ENCODE measurements around the gene PRRT4.

Gene PRRT4

DNA sequence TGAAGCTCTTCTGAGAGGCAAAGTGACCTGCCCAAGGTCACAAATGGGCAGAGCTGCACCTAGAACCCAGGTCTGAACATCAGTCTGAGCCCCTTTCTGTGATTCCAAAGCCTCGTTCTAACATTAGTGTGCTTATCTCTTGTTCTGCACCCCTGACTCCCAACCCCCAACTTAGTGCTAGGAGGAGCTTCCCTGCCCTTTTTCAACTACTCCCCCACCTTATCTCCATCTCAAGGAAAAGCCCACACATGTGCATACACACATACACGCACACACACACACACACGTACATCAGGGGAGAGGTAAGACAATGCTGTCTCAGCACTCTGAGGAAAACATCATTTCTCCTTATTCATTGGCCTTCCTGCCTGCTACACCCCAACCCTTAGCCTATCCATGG is 8.3 kb downstream of the PRRT4 start:
- no peak overlapping the region for H2AFZ ChIP-seq (ENCODE audit: low read length)
- H3K79me2 ChIP-seq (ENCODE audit: insufficient read depth, low read length), result no peaks in the 10 kb centered on the region
- no peaks in the 10 kb centered on the region for H3K9me3 ChIP-seq (ENCODE audit: low read length)
- no peak overlapping the region for H3K27ac ChIP-seq (ENCODE audit: low read depth, low read length, poor library complexity, severe bottlenecking)
- no peaks in the 10 kb centered on the region for H3F3A ChIP-seq (ENCODE audit: insufficient read depth, low read length)
- H3K36me3 ChIP-seq (ENCODE audit: insufficient read depth, low read length), result no peaks in the 10 kb centered on the region
- TF ChIP-seq CTCF (IDR thresholded peaks at IDR 0.05; ENCODE audit: low read length) (no peak), EZH2 (IDR thresholded peaks at IDR 0.05; ENCODE audit: borderline replicate concordance, low read length) (no peak)
- H4K20me1 ChIP-seq (ENCODE audit: insufficient read depth, low read length), result no peaks in the 10 kb centered on the region
- H3K27me3 ChIP-seq (ENCODE audit: insufficient read depth, low read length), result peaks cover 12% of the 10 kb centered on the region
- no peak overlapping the region for H3K9ac ChIP-seq (ENCODE audit: low read length)
- no peaks in the 10 kb centered on the region for H3K9me2 ChIP-seq (ENCODE audit: low read depth, low read length)
- no peak overlapping the region for H3K4me3 ChIP-seq (ENCODE audit: low read depth, low read length, poor library complexity, severe bottlenecking)
- H3K4me1 ChIP-seq (ENCODE audit: insufficient read depth, low read length, severe bottlenecking), result no peaks in the 10 kb centered on the region
- no peak overlapping the region for H3K4me2 ChIP-seq (ENCODE audit: low read length)

DNA sequence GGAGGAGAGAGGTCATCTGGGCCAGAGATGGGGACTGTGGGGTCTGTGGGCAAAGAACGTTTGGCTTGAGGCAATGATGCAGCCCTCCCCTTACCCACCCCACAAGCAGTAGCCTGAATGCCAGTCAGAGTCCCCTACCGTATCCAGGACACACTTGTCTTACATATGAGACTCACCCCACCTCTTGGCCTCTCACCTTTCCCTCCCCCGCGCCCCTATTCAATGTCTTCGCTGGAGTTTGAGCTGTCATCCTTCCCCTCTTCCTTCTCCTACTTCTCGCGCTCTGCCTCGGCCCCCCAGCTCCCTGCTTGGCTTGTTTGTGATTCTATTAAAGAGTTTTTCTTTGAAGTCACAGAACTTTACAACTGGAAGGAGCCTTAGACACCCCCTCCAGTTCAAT is 8.9 kb downstream of the PRRT4 start:
- Histone ChIP-seq H2AFZ (ENCODE audit: low read length) (no peak overlapping the region), H3K9me3 (ENCODE audit: low read length) (no peaks in the 10 kb centered on the region), H3K4me2 (ENCODE audit: low read length) (no peak overlapping the region), H3F3A (ENCODE audit: insufficient read depth, low read length) (no peaks in the 10 kb centered on the region), H4K20me1 (ENCODE audit: insufficient read depth, low read length) (no peaks in the 10 kb centered on the region), H3K4me3 (ENCODE audit: low read depth, low read length, poor library complexity, severe bottlenecking) (no peak overlapping the region), H3K4me1 (ENCODE audit: insufficient read depth, low read length, severe bottlenecking) (no peaks in the 10 kb centered on the region), H3K9ac (ENCODE audit: low read length) (no peak overlapping the region), H3K27me3 (ENCODE audit: insufficient read depth, low read length) (peaks cover 12% of the 10 kb centered on the region), H3K27ac (ENCODE audit: low read depth, low read length, poor library complexity, severe bottlenecking) (no peak overlapping the region), H3K36me3 (ENCODE audit: insufficient read depth, low read length) (no peaks in the 10 kb centered on the region), H3K9me2 (ENCODE audit: low read depth, low read length) (no peaks in the 10 kb centered on the region), H3K79me2 (ENCODE audit: insufficient read depth, low read length) (no peaks in the 10 kb centered on the region)
- TF ChIP-seq CTCF (IDR thresholded peaks at IDR 0.05; ENCODE audit: low read length) (no peak), EZH2 (IDR thresholded peaks at IDR 0.05; ENCODE audit: borderline replicate concordance, low read length) (no peak)

- no peak overlapping the region for H2AFZ ChIP-seq (ENCODE audit: low read length)
- no peaks in the 10 kb centered on the region for H3K9me2 ChIP-seq (ENCODE audit: low read depth, low read length)
- H3K4me2 ChIP-seq (ENCODE audit: low read length), result no peak overlapping the region
- H3K4me1 ChIP-seq (ENCODE audit: insufficient read depth, low read length, severe bottlenecking), result no peaks in the 10 kb centered on the region
- peaks cover 12% of the 10 kb centered on the region for H3K27me3 ChIP-seq (ENCODE audit: insufficient read depth, low read length)
- H3K79me2 ChIP-seq (ENCODE audit: insufficient read depth, low read length), result no peaks in the 10 kb centered on the region
- H3K9ac ChIP-seq (ENCODE audit: low read length), result no peak overlapping the region
- H4K20me1 ChIP-seq (ENCODE audit: insufficient read depth, low read length), result no peaks in the 10 kb centered on the region
- no peak; the same call in 1 of the 2 replicates for TF ChIP-seq CTCF (IDR thresholded peaks at IDR 0.05; ENCODE audit: low read length)
- no peak for TF ChIP-seq EZH2 (IDR thresholded peaks at IDR 0.05; ENCODE audit: borderline replicate concordance, low read length)
- H3K27ac ChIP-seq (ENCODE audit: low read depth, low read length, poor library complexity, severe bottlenecking), result no peak overlapping the region
- H3F3A ChIP-seq (ENCODE audit: insufficient read depth, low read length), result no peaks in the 10 kb centered on the region
- H3K9me3 ChIP-seq (ENCODE audit: low read length), result no peaks in the 10 kb centered on the region
- H3K4me3 ChIP-seq (ENCODE audit: low read depth, low read length, poor library complexity, severe bottlenecking), result no peak overlapping the region
- H3K36me3 ChIP-seq (ENCODE audit: insufficient read depth, low read length), result no peaks in the 10 kb centered on the region
Measured at GRCh38 chr7:128352153-128352537, 9.3 kb downstream of the PRRT4 start.
